DMS153 (cell line): ENCODE measurements around the gene MCTP1.

ENCODE experiments used
- DNase-seq: peaks from one replicate; lab custom pipeline; 2025; lab: John Stamatoyannopoulos, UW

MCTP1 gene

GRCh38 chr5:95114902-95115301 is 170.0 kb downstream of the MCTP1 start:
- DNase-seq, result no peak

GRCh38 chr5:95114305-95114704 is 170.6 kb downstream of the MCTP1 start:
- DNase-seq, result no peak

DNA sequence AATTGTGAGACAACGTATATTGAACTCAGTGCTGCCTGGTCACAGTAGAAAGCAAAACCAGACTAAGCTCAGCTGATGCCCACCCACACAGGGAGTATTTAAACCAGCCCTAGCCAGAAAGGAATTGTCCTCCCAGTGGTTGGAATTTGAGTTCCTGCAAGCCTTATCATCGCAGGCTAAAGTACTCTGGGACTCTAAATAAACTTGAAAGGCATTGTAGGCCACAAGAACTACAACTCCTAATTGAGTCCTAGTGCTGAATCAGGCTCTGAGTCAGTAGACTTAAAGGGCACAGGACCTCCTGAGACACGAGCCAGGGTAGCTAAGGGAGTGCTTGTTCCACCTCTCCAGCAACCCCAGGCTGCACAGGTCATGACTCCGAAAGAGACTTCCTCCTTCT is 171.4 kb downstream of the MCTP1 start:
- no peak for DNase-seq

- DNase-seq, result no peak
These were observed 173.8 kb downstream of the MCTP1 start for GRCh38 chr5:95111141-95111540.

- DNase-seq, result no peak
These were observed 174.8 kb downstream of the MCTP1 start for GRCh38 chr5:95110118-95110517.

DNA sequence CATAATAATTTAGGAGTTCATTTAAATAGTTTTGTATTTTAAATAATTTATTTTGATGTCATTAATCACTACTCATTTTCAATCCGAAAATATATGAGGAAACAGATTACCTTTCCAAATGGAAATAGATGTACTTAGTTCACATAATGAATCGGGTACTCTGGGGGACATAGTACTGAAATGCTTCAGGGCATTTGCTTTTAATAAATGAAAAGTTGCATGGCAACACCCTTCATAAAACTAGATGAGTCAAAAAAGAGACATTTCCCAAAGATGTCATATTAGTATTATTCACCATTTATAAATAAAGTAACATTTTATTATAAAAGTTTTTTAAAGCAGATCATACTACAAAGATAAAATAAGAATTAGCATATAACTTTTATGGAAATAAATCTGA is 177.8 kb downstream of the MCTP1 start:
- DNase-seq, result no peak

GRCh38 chr5:95105638-95106037 is 179.3 kb downstream of the MCTP1 start:
- DNase-seq, result no peak

DNA sequence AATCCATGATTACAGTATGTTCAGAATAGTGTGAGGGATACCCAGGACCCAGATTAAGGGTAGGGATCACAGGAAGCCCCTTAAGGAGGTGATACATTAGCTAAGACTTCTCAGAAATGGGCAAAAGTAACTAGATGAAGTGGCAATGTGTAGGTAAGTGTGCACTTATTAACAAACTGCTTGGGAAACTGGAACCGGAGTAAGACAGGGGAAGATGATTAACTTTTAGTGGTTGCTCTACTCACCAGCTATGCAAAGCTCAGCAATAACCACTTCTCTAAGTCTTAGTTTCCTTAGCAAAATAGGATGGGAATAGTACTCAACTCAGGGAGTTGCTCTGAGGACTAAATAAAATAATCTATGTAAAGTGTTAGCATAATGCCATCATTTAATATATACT is 182.2 kb downstream of the MCTP1 start:
- no peak for DNase-seq

GRCh38 chr5:95102080-95102479 is 182.8 kb downstream of the MCTP1 start:
- DNase-seq, result peak; percentile 1

- no peak for DNase-seq
These were observed 184.3 kb downstream of the MCTP1 start for GRCh38 chr5:95100551-95100950.

GRCh38 chr5:95098012-95098411 is 186.9 kb downstream of the MCTP1 start:
- DNase-seq, result no peak

GRCh38 chr5:95093211-95093610 is 191.7 kb downstream of the MCTP1 start:
- no peak for DNase-seq

DNA sequence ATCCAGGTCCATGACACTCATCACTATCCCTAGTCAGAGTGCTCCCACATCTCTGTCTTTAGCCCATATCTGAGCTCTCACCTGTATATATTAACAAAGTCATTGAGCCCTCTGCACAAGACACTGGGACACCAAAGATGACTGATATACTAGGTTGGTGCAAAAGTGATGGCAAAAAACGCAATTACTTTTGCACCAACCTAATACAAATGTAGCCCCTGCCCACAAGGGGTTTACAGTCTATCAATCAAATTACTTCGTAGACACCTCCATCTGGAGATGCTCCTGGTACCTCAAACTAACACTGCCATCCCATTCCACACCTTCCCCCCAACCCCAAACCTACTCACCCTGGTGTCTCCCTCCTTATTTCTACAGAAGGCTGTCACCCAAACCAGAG is 194.1 kb downstream of the MCTP1 start:
- no peak for DNase-seq

DNA sequence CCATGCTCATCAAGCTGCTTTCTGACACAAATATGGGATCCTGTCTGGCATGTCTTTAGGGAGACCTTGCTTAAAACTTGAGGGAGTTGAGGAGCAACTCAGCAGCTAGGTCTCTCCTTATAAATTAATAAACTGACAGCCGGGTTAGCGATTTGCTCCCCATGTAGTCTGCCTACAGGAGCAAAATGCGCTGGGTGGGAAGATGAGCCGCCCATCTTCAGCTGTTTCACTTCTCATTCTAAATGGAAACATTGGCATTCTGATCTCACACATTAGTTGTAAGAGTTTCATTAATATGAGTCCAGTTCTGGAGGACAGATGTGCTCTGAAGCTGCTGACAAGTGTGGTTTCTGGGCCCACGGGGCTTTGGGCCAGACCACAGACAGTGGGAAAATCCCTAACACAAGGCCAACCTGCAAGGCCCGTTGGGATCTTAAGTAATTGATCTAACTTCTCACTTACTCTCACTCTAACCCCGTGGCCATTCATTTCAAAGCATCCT is 197.0 kb downstream of the MCTP1 start:
- DNase-seq, result no peak

DNA sequence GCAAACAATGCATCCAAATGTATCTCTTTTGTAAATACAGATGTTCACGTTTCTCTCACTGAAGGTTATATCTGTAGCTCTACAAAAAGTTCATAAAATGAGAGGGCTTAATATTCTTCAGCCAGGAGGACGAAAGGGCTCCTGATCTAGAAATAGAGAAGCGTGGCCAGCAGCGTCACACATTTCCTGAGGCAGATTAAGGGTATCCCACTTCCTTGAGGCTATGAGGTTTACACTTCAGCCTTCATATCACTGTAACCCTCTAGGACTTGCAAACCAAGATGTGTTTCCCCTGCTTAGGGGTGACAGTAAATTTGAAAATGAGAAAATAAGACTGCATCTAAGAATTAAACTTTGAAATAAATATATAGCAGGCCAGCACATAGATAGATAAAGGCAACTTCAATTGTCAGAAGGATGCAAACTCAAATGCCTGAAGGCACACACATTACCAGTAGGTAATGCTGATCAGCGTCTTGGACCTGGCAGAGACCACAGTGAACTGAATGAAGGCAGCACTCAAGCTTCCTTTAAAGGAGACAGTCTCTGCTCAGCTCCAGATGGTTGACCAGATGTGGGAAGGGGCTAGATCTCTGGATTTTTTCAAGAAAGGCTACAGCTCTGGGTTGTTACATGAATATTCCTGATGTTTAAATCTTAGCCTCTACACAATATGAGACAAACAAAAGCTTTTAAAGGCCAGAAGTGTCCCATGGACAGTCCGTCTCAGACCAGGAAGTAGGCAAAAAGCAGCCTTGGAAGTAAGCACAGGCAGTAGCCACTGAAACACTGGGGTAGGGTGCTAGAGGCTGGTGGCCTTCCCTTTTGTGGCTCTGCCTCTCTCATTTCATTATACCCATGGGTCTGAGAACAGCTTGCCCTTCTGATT is 197.7 kb downstream of the MCTP1 start:
- no peak for DNase-seq

GRCh38 chr5:95084757-95085156 is 200.1 kb downstream of the MCTP1 start:
- no peak for DNase-seq

DNA sequence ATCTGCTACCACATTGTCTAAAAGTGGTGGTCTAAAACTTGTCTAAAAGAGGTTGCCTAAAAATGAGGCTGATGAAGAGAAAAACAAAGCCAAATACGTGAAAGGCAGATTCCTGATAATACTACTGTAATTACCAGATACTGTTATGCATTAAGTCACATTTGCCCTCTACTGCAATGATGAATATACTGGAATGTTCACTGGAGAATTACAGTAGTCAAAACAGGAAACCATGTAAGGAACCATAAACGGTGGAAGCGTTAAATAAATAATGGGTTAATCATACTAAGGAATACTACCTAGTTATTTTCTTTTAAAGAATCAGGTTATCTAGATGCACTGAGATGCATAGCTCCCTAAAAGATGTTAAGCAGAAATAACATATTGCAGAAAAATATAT is 201.3 kb downstream of the MCTP1 start:
- DNase-seq, result no peak

DNA sequence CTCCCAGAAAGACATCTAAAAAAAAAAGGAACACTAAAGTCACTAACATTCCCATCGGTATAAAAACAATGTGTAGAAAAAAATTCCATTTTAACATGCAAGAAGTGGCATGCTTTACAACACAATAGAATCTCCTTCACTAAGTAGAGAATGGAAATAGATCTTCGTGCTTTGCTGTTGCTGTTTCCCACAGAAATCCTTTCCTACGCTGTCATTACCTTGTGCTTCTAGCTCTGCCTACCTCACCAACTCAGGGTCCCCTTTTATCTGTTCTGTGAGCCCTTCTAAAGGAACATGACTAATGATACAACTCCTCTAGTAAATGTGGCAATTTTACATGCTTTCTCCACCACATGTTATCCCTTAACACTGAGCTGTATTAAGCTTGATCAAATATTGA is 202.9 kb downstream of the MCTP1 start:
- DNase-seq, result no peak

DNA sequence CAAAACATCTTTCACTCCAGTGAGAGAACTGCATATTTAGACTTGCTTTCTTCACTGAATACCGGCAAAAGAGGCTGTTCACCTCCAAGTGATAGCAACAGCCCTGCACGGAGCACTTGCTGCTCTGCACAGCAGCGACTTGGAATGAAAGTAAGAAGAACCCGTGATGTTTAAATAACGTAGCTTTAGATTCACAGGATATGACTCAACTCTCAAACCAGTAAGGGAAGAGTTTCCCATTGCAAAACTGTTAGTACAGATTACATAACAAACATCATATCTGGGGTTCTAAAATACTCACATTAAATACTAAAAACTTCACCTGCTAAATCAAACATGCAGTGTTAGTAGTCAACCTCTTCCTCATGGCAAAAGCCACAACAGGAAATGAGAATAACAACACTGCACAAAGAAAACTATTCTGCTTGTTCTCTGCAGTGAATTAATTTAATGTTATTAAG is 203.4 kb downstream of the MCTP1 start:
- peak; percentile 1 for DNase-seq

DNA sequence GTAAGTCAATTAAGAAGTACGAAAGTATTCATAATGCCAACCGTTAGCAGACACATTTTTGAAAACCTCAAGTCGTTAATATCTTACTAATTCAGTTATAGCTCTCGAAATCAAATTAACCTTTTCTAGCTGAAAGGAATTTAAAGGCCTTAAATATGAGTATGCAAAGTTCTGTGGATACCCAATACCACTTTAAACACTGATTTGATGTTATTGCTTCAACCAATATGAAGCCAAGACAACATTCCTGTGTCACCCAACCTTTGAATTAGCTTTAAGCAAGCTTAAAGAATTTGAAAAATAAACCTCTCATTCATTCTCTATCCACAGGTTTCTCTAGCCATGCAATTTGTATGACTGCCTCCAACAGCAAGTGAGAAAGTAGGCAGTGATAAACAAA is 204.5 kb downstream of the MCTP1 start:
- no peak for DNase-seq

DNA sequence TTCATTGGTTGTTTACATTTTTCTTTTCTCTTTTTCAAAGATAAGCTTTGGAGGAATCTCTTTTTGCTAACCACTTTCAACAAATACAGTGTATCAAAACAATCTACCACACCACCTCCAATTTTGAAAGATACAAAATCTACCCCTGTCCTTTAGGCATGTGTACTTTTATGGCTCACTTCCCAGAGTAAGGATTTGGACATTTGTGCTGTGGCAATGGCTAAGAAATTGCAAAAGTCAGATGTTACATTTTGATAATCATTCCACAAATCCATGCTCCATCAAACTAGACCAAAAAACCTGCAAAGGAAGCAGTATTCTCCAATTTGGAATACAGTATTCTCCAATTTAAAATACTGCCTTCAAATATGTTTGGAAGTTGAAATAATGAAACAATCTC is 204.9 kb downstream of the MCTP1 start:
- DNase-seq, result no peak

DNA sequence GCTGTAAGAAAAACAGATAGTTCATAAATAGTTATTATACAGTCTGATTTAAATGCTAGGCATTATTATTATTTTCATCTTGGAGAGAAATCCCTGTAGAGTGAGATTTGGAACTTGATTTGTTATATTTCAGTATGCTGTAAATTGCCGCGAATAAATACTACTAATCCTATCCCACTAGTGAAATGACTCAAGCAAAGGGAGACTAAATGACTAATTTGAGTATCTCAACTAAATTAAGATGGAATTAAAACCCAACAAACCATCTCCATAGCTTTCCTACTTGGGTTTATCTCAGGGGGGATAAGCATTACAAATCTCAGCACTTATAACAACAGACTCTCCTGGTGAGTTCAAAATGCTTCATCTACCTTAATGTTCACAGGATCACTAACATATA is 206.0 kb downstream of the MCTP1 start:
- DNase-seq, result no peak

DNA sequence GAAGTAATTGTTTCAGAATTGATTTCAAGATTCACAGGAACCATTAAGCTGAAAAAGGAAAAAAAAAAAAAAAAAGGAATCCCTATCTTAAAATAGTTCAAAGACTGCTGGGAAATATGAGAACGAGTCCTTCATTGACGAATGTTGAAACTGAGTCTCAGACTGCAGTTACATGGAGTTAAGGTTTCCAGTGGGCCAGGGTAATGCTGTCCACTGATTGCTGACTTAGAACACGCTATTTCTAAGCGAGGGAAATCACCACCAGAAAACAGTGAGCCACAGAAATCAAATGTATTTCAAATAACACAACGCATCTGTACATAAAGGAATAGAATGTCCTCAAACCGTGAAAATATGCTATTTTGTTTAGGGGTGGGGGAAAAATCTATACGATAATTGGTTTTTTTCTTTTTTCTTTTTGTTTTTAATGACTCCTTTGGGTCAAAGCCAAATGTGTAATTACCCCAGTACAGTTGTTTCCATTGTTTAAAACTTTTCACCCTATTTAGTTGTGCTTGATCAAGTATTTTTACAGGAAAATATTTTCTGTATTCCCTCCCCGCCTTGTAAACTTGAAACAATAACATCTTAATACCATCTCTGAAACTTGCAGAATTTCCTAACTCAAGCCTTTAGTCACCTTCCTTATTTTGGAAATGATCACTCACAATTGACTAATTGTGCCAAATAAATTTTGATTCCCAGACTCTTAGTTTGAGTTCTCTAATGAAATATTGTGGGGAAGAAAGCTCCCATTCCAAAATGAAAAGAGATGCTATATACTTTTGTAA is 208.3 kb downstream of the MCTP1 start:
- no peak for DNase-seq
